Measurements from ENCODE around the gene UVSSA.
"Not testable (repeated sequence)": the region's sequence is repeated elsewhere in the genome, so short reads cannot be mapped to it uniquely, and the experiment has no call there.

Gene UVSSA

DNA sequence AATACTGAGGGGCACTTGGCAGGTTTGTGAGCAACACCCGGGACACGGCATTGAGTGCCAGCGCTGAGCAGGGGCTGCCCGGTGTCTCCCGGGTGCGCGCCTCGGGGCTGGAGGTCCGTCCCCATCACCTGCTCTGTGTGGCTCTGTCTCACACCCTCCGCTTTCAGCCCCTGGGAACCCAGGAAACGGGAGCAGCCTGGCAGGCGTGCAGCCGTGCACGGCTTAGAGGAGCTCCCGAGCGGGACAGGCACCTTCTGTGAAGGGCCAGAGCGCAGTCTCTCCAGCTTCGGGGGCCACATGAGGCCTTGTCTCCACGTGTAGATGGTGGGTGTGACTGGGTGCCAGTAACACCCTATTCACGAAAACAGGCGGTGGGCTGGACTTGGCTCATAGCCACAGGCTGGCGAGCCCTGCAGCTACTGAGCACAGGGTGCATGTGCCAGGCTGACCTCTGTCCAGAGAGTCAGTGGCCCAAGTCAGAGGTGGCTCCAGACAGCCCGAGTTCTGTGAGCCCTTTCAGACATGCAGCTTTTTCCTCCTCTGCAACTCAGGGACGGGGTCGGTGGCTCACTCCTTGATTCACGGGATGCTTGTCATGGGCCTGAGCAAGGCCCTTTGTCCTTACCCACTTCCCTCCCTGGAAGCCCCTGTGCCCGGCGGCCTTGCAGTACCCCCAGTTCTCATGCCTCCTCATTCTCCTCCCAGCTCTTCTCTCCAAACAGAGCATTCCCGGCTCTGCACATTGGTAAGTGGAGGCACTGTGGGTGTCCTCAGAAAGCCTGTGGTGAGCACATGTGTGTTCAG, 23.5 kb downstream of the UVSSA start:
- Mint-ChIP-seq H3K9me3 (peaks cover 4% of the 10 kb centered on the region), H3K36me3 (ENCODE audit: low read depth) (peaks cover 39% of the 10 kb centered on the region), H3K4me1 (no peaks in the 10 kb centered on the region), H3K4me3 (no peak overlapping the region), H3K27me3 (ENCODE audit: low read depth) (peaks cover 3% of the 10 kb centered on the region), H3K27ac (no peak overlapping the region)
- no peak for TF ChIP-seq CTCF (IDR thresholded peaks at IDR 0.05; ENCODE audit: unreplicated experiment in 3 of 3)

DNA sequence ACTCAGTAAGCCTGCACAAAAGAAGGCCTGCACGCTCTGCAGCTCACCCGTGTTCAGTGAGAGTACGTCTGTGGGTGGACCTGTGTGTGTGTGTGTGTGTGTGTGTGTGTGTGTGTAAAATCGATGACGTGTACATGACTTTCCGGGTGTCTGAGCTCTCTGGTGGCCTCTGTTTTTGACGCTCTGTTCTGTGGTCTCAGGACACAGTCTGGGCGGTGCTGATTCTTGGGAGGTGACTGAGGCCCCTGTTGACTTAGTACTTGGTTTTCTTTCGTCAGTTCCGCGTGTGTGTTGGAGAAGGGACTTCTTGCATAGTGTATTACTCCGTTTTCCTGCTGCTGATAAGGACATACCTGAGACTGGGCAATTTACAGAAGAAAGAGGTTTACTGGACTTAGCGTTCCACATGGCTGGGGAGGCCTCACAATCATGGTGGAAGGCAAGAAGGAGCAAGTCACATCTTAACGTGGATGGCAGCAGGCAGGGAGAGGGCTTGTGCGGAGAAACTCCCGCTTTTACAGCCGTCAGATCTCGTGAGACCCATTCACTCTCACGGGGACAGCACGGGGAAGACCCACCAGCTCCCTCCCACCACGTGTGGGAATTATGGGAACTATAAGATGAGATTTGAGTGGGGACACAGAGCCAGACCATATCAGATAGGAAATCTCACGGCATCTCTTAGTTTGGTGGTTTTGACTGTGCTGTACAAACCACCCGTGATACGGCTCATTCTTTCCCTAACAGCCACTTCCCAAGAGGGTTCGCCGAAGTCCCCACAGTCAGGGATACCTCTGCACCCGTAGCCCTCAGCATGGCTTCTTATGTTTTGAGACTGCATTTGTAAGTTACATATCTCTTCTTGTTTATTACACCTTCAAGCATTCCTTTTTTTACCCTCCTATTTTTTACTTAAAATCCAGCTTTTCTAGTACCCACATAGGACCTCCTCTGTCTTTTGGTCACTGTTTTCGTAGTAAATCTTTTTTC, 24.5 kb downstream of the UVSSA start:
- Mint-ChIP-seq H3K4me3 (no peak overlapping the region), H3K4me1 (no peaks in the 10 kb centered on the region), H3K27ac (no peak overlapping the region), H3K27me3 (ENCODE audit: low read depth) (peaks cover 3% of the 10 kb centered on the region), H3K9me3 (peaks cover 4% of the 10 kb centered on the region), H3K36me3 (ENCODE audit: low read depth) (peaks cover 39% of the 10 kb centered on the region)
- no peak for TF ChIP-seq CTCF (IDR thresholded peaks at IDR 0.05; ENCODE audit: unreplicated experiment in 3 of 3)

DNA sequence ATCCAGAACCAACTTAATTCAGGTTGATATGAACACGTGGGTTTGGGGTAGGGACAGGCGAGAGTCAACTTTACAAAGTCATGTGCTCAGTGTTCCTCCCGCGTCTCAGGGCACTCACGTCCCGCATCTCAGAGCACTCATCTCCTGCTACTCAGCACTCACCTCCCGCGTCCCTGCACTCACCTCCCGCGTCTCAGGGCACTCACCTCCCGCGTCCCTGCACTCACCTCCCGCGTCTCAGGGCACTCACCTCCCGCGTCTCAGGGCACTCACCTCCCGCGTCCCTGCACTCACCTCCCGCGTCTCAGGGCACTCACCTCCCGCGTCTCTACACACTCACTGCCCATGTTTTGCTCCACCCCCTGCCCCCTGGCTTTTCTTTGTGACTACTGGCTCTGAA, 25.6 kb downstream of the UVSSA start:
- not testable (repeated sequence) for H3K9me3 Mint-ChIP-seq; H3K27me3 Mint-ChIP-seq (ENCODE audit: low read depth); H3K27ac Mint-ChIP-seq; H3K4me1 Mint-ChIP-seq; H3K4me3 Mint-ChIP-seq
- peaks cover 39% of the 10 kb centered on the region for H3K36me3 Mint-ChIP-seq (ENCODE audit: low read depth)

- no peak overlapping the region for H3K27ac Mint-ChIP-seq
- TF ChIP-seq CTCF (IDR thresholded peaks at IDR 0.05; ENCODE audit: unreplicated experiment in 3 of 3) = no peak
- no peak overlapping the region for H3K4me3 Mint-ChIP-seq
- H3K4me1 Mint-ChIP-seq = no peaks in the 10 kb centered on the region
- peaks cover 4% of the 10 kb centered on the region for H3K9me3 Mint-ChIP-seq
- peaks cover 3% of the 10 kb centered on the region for H3K27me3 Mint-ChIP-seq (ENCODE audit: low read depth)
- peaks cover 39% of the 10 kb centered on the region for H3K36me3 Mint-ChIP-seq (ENCODE audit: low read depth)
Observed at GRCh38 chr4:1373892-1374705, 27.1 kb downstream of the UVSSA start.

DNA sequence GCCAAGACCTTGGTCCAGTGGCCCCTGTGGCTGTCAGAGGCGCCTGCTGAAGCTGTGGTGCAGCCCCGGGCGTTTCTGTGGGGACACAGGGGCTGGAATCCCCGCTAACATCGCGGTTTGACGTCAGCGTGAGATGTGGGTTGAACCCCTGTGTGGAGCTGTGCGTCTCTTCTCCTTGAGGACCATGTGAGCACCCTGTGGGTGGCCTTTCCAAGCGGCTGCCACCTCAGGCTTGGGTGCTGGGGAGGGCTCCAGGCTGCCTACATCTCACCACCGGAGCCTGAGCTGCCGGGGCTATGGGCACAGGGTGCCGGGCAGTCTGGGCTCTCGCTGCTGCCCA, 27.7 kb downstream of the UVSSA start:
- H3K9me3 Mint-ChIP-seq = peaks cover 4% of the 10 kb centered on the region
- TF ChIP-seq CTCF (IDR thresholded peaks at IDR 0.05; ENCODE audit: unreplicated experiment in 3 of 3) = no peak
- H3K4me1 Mint-ChIP-seq = no peaks in the 10 kb centered on the region
- H3K36me3 Mint-ChIP-seq (ENCODE audit: low read depth) = peaks cover 37% of the 10 kb centered on the region
- no peak overlapping the region for H3K4me3 Mint-ChIP-seq
- H3K27me3 Mint-ChIP-seq (ENCODE audit: low read depth) = peaks cover 3% of the 10 kb centered on the region
- no peak overlapping the region for H3K27ac Mint-ChIP-seq
